ENCODE data around the gene PADI1.

DNA sequence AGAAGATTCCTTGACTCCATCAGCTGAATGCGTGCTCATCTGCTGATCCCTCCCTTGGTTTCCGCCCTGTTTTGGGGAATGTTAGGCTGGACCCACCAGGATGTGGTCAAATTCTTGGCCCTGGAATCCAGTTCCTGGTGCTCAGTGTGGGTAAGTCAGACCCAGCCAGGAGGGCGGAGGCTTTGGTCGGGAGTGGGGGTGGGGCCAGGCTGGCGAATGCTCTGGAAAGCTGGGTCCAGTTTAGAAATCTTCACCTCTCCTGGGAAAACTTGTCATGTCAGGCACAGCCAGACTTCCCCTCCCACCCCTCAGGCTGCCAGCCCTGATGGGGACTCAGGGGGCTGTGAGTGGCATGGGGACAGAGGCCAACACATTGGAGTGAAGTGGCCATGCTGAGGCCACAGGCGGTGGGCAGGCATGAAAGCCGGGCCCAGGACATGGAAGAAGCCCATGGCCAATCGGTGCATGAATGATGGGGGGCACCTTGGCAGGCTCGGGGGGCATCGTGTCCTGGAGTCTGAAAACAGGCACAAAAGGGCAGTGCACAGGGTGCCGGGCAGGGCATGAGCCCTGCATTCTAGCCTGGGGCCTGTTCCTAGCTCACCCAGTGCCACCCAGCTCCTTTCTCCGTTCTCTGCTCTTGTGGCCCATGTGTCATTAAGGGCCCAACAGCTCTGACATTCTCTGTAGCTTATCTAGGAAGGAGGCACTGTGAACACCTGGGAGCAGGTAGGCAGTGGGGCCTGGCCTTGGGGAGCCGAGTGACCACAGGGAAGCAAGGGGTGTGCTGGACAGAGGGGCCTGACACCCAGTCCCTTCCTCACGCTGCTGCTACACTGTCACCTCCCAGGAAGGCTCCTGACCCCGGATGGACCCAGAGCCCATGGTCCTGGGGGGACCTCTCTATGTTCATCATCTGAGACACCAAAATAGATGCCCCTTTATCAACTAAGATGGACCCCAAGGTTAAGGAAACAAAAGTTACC is 14.6 kb upstream of the PADI1 start:
- TF ChIP-seq POLR2A (IDR thresholded peaks at IDR 0.05; ENCODE audit: low read length) = no peak
- no peak for TF ChIP-seq GATA1 (IDR thresholded peaks at IDR 0.05; ENCODE audit: low read depth, low read length)

Data from erythroblast (primary cell).